Measurements from ENCODE around the gene FHOD3.

FHOD3 gene

GRCh38 chr18:36297417-36298125, at the start of gene FHOD3:
Gene FHOD3, plus strand, starts transcription at chr18:36297713. Its CDS starts 123 bp downstream, at chr18:36297836.
- H3K9me2 ChIP-seq (replicated peaks; ENCODE audit: insufficient read depth, low read length), result no peaks in the 10 kb centered on the region
- H3K4me2 ChIP-seq (ENCODE audit: low read depth, low read length), result peak within 1 kb of the TSS; percentile 99
- H3K79me2 ChIP-seq (ENCODE audit: low read length), result no peaks in the 10 kb centered on the region
- TF ChIP-seq EZH2 (optimal IDR thresholded peaks at IDR 0.05; ENCODE audit: low read depth, low read length) (no peak), CTCF (IDR thresholded peaks at IDR 0.05; ENCODE audit: low read length) (no peak), EZH2phosphoT487 (IDR thresholded peaks at IDR 0.05; ENCODE audit: low read length) (no peak)
- H3F3A ChIP-seq (ENCODE audit: insufficient read depth, low read length), result no peaks in the 10 kb centered on the region
- no peaks in the 10 kb centered on the region for H4K20me1 ChIP-seq (ENCODE audit: insufficient read depth, low read length)
- no peaks in the 10 kb centered on the region for H3K9me3 ChIP-seq (replicated peaks; ENCODE audit: insufficient read depth, low read length)
- no peak within 1 kb of the TSS for H3K27ac ChIP-seq (ENCODE audit: low read length)
- H3K36me3 ChIP-seq (replicated peaks; ENCODE audit: insufficient read depth, low read length), result no peaks in the 10 kb centered on the region
- H3K9ac ChIP-seq (ENCODE audit: low read length), result peak within 1 kb of the TSS; percentile 25; the same call in 1 of the 2 replicates
- peak within 1 kb of the TSS; percentile 68 for H3K4me3 ChIP-seq (ENCODE audit: low read length)
- H2AFZ ChIP-seq (ENCODE audit: low read length), result peak within 1 kb of the TSS; percentile 96
- peak; percentile 74 for DNase-seq
- H3K27me3 ChIP-seq (replicated peaks; ENCODE audit: insufficient read depth, low read length), result no peaks in the 10 kb centered on the region
- no peaks in the 10 kb centered on the region; the same call in 1 of the 2 replicates for H3K4me1 ChIP-seq (ENCODE audit: low read length)

GRCh38 chr18:36249392-36249791, 48.1 kb upstream of the FHOD3 start:
- Histone ChIP-seq H3F3A (ENCODE audit: insufficient read depth, low read length) (no peaks in the 10 kb centered on the region), H3K9me2 (replicated peaks; ENCODE audit: insufficient read depth, low read length) (no peaks in the 10 kb centered on the region), H2AFZ (ENCODE audit: low read length) (no peak overlapping the region), H3K4me1 (ENCODE audit: low read length) (no peaks in the 10 kb centered on the region), H4K20me1 (ENCODE audit: insufficient read depth, low read length) (no peaks in the 10 kb centered on the region), H3K9ac (ENCODE audit: low read length) (no peak overlapping the region), H3K4me2 (ENCODE audit: low read depth, low read length) (no peak overlapping the region), H3K4me3 (ENCODE audit: low read length) (no peak overlapping the region), H3K27me3 (replicated peaks; ENCODE audit: insufficient read depth, low read length) (no peaks in the 10 kb centered on the region), H3K9me3 (replicated peaks; ENCODE audit: insufficient read depth, low read length) (no peaks in the 10 kb centered on the region), H3K79me2 (ENCODE audit: low read length) (no peaks in the 10 kb centered on the region), H3K27ac (ENCODE audit: low read length) (no peak overlapping the region), H3K36me3 (replicated peaks; ENCODE audit: insufficient read depth, low read length) (no peaks in the 10 kb centered on the region)
- DNase-seq, result no peak
- TF ChIP-seq EZH2 (optimal IDR thresholded peaks at IDR 0.05; ENCODE audit: low read depth, low read length) (no peak), CTCF (IDR thresholded peaks at IDR 0.05; ENCODE audit: low read length) (no peak), EZH2phosphoT487 (IDR thresholded peaks at IDR 0.05; ENCODE audit: low read length) (no peak)

- TF ChIP-seq EZH2phosphoT487 (IDR thresholded peaks at IDR 0.05; ENCODE audit: low read length), result no peak
- TF ChIP-seq EZH2 (optimal IDR thresholded peaks at IDR 0.05; ENCODE audit: low read depth, low read length), result no peak
- TF ChIP-seq CTCF (IDR thresholded peaks at IDR 0.05; ENCODE audit: low read length), result no peak
- Histone ChIP-seq H3K79me2 (ENCODE audit: low read length) (no peaks in the 10 kb centered on the region), H3K27ac (ENCODE audit: low read length) (no peak overlapping the region), H3K27me3 (replicated peaks; ENCODE audit: insufficient read depth, low read length) (no peaks in the 10 kb centered on the region), H3F3A (ENCODE audit: insufficient read depth, low read length) (no peaks in the 10 kb centered on the region), H3K4me2 (ENCODE audit: low read depth, low read length) (no peak overlapping the region), H3K9me2 (replicated peaks; ENCODE audit: insufficient read depth, low read length) (no peaks in the 10 kb centered on the region), H3K9me3 (replicated peaks; ENCODE audit: insufficient read depth, low read length) (no peaks in the 10 kb centered on the region), H2AFZ (ENCODE audit: low read length) (no peak overlapping the region), H4K20me1 (ENCODE audit: insufficient read depth, low read length) (no peaks in the 10 kb centered on the region), H3K4me3 (ENCODE audit: low read length) (no peak overlapping the region), H3K4me1 (ENCODE audit: low read length) (no peaks in the 10 kb centered on the region), H3K36me3 (replicated peaks; ENCODE audit: insufficient read depth, low read length) (no peaks in the 10 kb centered on the region), H3K9ac (ENCODE audit: low read length) (no peak overlapping the region)
- DNase-seq, result no peak
These were observed 46.7 kb upstream of the FHOD3 start for GRCh38 chr18:36250827-36251226.

Data from MM.1S (cell line).